GM23338 (cell line): ENCODE results near the gene DLX4. TPM values are rescaled to one million over a fixed set of nuclear protein-coding genes. Genes with fewer than 3 reads are reported as not detected.

Source experiments
- ATAC-seq: fragments of 200-7000 bp; cut with Tn5 transposase; 3 replicates; pipeline ENCODE4 v1.9.1; 2020
- DNase-seq: peaks from one replicate; pipeline ENCODE4 v3.0.0-alpha.2; 2015; ENCODE audit warnings: low spot score
- H2AFZ ChIP-seq: fragments of 200-600 bp; sonication (generic); 2 replicates; pipeline ENCODE4 v1.8.0; 2016; ENCODE audit warnings: antibody characterized with exemption, mild to moderate bottlenecking, moderate library complexity
- H3F3A ChIP-seq: fragments of 200-600 bp; sonication (generic); replicated peaks from 2 replicates; pipeline ENCODE4 v1.8.0; 2017; ENCODE audit warnings: antibody characterized with exemption, mixed run types, low read depth
- H3K27ac ChIP-seq: fragments of 200-600 bp; sonication (generic); 2 replicates; pipeline ENCODE4 v1.6.1; 2016; ENCODE audit warnings: low read depth
- H3K27me3 ChIP-seq: fragments of 200-600 bp; sonication (generic); 2 replicates; pipeline ENCODE4 v1.8.0; 2016; ENCODE audit warnings: mild to moderate bottlenecking, mixed run types, moderate library complexity; ENCODE audit not compliant: insufficient read depth
- H3K36me3 ChIP-seq: fragments of 200-600 bp; sonication (generic); 2 replicates; pipeline ENCODE4 v1.8.0; 2016; ENCODE audit warnings: mild to moderate bottlenecking; ENCODE audit not compliant: insufficient read depth
- H3K4me1 ChIP-seq: fragments of 200-600 bp; sonication (generic); 2 replicates; pipeline ENCODE4 v1.8.0; 2016; ENCODE audit warnings: mild to moderate bottlenecking, moderate library complexity; ENCODE audit not compliant: insufficient read depth
- H3K4me2 ChIP-seq: fragments of 200-600 bp; sonication (generic); 2 replicates; pipeline ENCODE4 v1.7.1; 2017; ENCODE audit warnings: mixed run types
- H3K4me3 ChIP-seq: fragments of 200-600 bp; sonication (generic); 2 replicates; pipeline ENCODE4 v1.6.1; 2016; ENCODE audit warnings: mixed run types
- H3K79me2 ChIP-seq: fragments of 200-600 bp; sonication (generic); replicated peaks from 2 replicates; pipeline ENCODE4 v1.8.0; 2017; ENCODE audit warnings: mild to moderate bottlenecking; ENCODE audit not compliant: insufficient read depth
- H3K9me2 ChIP-seq: fragments of 200-600 bp; sonication (generic); 2 replicates; pipeline ENCODE4 v1.8.0; 2017; ENCODE audit not compliant: insufficient read depth
- H4K20me1 ChIP-seq: fragments of 200-600 bp; sonication (generic); replicated peaks from 2 replicates; pipeline ENCODE4 v1.8.0; 2017; ENCODE audit warnings: mild to moderate bottlenecking; ENCODE audit not compliant: insufficient read depth
- H3K27ac Mint-ChIP-seq: 2 replicates; pipeline ENCODE4 v1.8.0; 2020; ENCODE audit warnings: inconsistent platforms, mild to moderate bottlenecking, moderate library complexity, mixed read lengths
- H3K27me3 Mint-ChIP-seq: 3 replicates; pipeline ENCODE4 v1.8.0; 2022; ENCODE audit warnings: low read depth, mild to moderate bottlenecking, moderate library complexity, mixed read lengths, inconsistent platforms; ENCODE audit not compliant: insufficient read depth, poor library complexity
- H3K36me3 Mint-ChIP-seq: 3 replicates; pipeline ENCODE4 v1.8.0; 2021; ENCODE audit warnings: low read depth, mild to moderate bottlenecking, inconsistent platforms, moderate library complexity, mixed read lengths
- H3K4me1 Mint-ChIP-seq: 3 replicates; pipeline ENCODE4 v1.8.0; 2020; ENCODE audit warnings: mild to moderate bottlenecking, inconsistent platforms, mixed read lengths
- H3K4me3 Mint-ChIP-seq: 3 replicates; pipeline ENCODE4 v1.8.0; 2021; ENCODE audit warnings: moderate library complexity, mild to moderate bottlenecking, inconsistent platforms, mixed read lengths
- H3K9me3 Mint-ChIP-seq: 3 replicates; pipeline ENCODE4 v1.8.0; 2020; ENCODE audit warnings: moderate library complexity, mild to moderate bottlenecking, inconsistent platforms, mixed read lengths
- CREB1 ChIP-seq: fragments of 250-450 bp; sonication (Bioruptor Pico); IDR thresholded peaks from 2 replicates; pipeline ENCODE4 v1.5.0; 2020; ENCODE audit warnings: low read depth, mild to moderate bottlenecking, moderate library complexity
- EZH2 ChIP-seq: fragments of 200-600 bp; sonication (generic); IDR thresholded peaks from one replicate; pipeline ENCODE4 v1.8.0; 2017; ENCODE audit warnings: antibody characterized with exemption, mild to moderate bottlenecking, low read depth; ENCODE audit not compliant: unreplicated experiment
- EZH2phosphoT487 ChIP-seq: fragments of 200-600 bp; sonication (generic); IDR thresholded peaks from one replicate; pipeline ENCODE4 v1.8.1; 2018; ENCODE audit warnings: antibody characterized with exemption; ENCODE audit not compliant: unreplicated experiment
- JUNB ChIP-seq: IDR thresholded peaks from one replicate; pipeline ENCODE4 v1.6.1; 2016; ENCODE audit warnings: antibody characterized with exemption; ENCODE audit not compliant: unreplicated experiment
- NANOG ChIP-seq: IDR thresholded peaks from 2 replicates; pipeline ENCODE4 v1.6.1; 2016; ENCODE audit warnings: antibody characterized with exemption, borderline replicate concordance
- POLR2AphosphoS5 ChIP-seq: IDR thresholded peaks from 2 replicates; pipeline ENCODE4 v1.6.1; 2016; ENCODE audit warnings: antibody characterized with exemption, low read depth
- REST ChIP-seq: IDR thresholded peaks from one replicate; pipeline ENCODE4 v1.6.1; 2018; ENCODE audit warnings: antibody characterized with exemption; ENCODE audit not compliant: unreplicated experiment
- STAT1 ChIP-seq: IDR thresholded peaks from one replicate; pipeline ENCODE4 v1.6.1; 2016; ENCODE audit warnings: antibody characterized with exemption; ENCODE audit not compliant: unreplicated experiment
- ZNF331 ChIP-seq: fragments of 250-450 bp; sonication (Bioruptor Pico); IDR thresholded peaks from 2 replicates; pipeline ENCODE4 v1.5.0; 2020; ENCODE audit warnings: low read depth, mild to moderate bottlenecking, moderate library complexity
- polyA plus RNA-seq: library from polyadenylated mRNA; unstranded; fragments of >200 nt; fragmentation: Nextera tagmentation; extraction: Ambion mirVana; gene quantifications from 2 replicates; pipeline ENCODE4 v1.2.1, GENCODE V29; 2016
- total RNA-seq: library from RNA; depleted of rRNA; stranded (reverse); fragments of >200 nt; shearing (Covaris generic); gene quantifications from 2 replicates; pipeline ENCODE4 v1.2.3, GENCODE V29; 2014
- TF ChIP-seq, protein P1 (sequence below), 2 experiments: fragments of 200-600 bp in 1 of 2; sonication (generic) in 1 of 2; conservative IDR thresholded peaks; 2 replicates each; pipeline versions ENCODE4 v1.5.1 to v1.6.1; 2016 to 2017; ENCODE audit warnings: antibody characterized with exemption in 2 of 2, low read depth in 2 of 2, mild to moderate bottlenecking in 2 of 2, moderate library complexity in 1 of 2
- TF ChIP-seq, protein P2 (sequence below): fragments of 250-450 bp; sonication (Bioruptor Pico); IDR thresholded peaks from 2 replicates; pipeline ENCODE4 v1.5.0; 2020; ENCODE audit warnings: mild to moderate bottlenecking, moderate library complexity

Gene DLX4
- total and polyA plus RNA-seq, 2 experiments from 2014 or later, result 0.10 to 0.79 TPM

GRCh38 chr17:49942947-49943346, 26.0 kb upstream of the DLX4 start:
- H3K4me3 Mint-ChIP-seq, result no peak overlapping the region
- TF ChIP-seq EZH2 (no peak), JUNB (no peak), ZNF331 (CRISPR knock-in tag) (no peak), REST (no peak), STAT1 (no peak), POLR2AphosphoS5 (no peak), NANOG (no peak), EZH2phosphoT487 (no peak), CREB1 (CRISPR knock-in tag) (no peak)
- TF ChIP-seq, protein P1, sequence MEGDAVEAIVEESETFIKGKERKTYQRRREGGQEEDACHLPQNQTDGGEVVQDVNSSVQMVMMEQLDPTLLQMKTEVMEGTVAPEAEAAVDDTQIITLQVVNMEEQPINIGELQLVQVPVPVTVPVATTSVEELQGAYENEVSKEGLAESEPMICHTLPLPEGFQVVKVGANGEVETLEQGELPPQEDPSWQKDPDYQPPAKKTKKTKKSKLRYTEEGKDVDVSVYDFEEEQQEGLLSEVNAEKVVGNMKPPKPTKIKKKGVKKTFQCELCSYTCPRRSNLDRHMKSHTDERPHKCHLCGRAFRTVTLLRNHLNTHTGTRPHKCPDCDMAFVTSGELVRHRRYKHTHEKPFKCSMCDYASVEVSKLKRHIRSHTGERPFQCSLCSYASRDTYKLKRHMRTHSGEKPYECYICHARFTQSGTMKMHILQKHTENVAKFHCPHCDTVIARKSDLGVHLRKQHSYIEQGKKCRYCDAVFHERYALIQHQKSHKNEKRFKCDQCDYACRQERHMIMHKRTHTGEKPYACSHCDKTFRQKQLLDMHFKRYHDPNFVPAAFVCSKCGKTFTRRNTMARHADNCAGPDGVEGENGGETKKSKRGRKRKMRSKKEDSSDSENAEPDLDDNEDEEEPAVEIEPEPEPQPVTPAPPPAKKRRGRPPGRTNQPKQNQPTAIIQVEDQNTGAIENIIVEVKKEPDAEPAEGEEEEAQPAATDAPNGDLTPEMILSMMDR (conservative IDR thresholded peaks at IDR 0.05; ENCODE audit: low read depth in 2 of 2), result no peak
- TF ChIP-seq, protein P2, sequence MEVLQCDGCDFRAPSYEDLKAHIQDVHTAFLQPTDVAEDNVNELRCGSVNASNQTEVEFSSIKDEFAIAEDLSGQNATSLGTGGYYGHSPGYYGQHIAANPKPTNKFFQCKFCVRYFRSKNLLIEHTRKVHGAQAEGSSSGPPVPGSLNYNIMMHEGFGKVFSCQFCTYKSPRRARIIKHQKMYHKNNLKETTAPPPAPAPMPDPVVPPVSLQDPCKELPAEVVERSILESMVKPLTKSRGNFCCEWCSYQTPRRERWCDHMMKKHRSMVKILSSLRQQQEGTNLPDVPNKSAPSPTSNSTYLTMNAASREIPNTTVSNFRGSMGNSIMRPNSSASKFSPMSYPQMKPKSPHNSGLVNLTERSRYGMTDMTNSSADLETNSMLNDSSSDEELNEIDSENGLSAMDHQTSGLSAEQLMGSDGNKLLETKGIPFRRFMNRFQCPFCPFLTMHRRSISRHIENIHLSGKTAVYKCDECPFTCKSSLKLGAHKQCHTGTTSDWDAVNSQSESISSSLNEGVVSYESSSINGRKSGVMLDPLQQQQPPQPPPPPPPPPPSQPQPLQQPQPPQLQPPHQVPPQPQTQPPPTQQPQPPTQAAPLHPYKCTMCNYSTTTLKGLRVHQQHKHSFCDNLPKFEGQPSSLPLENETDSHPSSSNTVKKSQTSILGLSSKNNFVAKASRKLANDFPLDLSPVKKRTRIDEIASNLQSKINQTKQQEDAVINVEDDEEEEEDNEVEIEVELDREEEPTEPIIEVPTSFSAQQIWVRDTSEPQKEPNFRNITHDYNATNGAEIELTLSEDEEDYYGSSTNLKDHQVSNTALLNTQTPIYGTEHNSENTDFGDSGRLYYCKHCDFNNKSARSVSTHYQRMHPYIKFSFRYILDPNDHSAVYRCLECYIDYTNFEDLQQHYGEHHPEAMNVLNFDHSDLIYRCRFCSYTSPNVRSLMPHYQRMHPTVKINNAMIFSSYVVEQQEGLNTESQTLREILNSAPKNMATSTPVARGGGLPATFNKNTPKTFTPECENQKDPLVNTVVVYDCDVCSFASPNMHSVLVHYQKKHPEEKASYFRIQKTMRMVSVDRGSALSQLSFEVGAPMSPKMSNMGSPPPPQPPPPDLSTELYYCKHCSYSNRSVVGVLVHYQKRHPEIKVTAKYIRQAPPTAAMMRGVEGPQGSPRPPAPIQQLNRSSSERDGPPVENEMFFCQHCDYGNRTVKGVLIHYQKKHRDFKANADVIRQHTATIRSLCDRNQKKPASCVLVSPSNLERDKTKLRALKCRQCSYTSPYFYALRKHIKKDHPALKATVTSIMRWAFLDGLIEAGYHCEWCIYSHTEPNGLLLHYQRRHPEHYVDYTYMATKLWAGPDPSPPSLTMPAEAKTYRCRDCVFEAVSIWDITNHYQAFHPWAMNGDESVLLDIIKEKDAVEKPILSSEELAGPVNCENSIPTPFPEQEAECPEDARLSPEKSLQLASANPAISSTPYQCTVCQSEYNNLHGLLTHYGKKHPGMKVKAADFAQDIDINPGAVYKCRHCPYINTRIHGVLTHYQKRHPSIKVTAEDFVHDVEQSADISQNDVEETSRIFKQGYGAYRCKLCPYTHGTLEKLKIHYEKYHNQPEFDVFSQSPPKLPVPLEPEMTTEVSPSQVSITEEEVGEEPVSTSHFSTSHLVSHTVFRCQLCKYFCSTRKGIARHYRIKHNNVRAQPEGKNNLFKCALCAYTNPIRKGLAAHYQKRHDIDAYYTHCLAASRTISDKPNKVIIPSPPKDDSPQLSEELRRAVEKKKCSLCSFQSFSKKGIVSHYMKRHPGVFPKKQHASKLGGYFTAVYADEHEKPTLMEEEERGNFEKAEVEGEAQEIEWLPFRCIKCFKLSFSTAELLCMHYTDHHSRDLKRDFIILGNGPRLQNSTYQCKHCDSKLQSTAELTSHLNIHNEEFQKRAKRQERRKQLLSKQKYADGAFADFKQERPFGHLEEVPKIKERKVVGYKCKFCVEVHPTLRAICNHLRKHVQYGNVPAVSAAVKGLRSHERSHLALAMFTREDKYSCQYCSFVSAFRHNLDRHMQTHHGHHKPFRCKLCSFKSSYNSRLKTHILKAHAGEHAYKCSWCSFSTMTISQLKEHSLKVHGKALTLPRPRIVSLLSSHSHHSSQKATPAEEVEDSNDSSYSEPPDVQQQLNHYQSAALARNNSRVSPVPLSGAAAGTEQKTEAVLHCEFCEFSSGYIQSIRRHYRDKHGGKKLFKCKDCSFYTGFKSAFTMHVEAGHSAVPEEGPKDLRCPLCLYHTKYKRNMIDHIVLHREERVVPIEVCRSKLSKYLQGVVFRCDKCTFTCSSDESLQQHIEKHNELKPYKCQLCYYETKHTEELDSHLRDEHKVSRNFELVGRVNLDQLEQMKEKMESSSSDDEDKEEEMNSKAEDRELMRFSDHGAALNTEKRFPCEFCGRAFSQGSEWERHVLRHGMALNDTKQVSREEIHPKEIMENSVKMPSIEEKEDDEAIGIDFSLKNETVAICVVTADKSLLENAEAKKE (CRISPR knock-in tag), result no peak
- H3K9me2 ChIP-seq, result no peaks in the 10 kb centered on the region

More at GRCh38 chr17:49942947-49943346, 26.0 kb upstream of the DLX4 start:
- Histone ChIP-seq H3K4me1 (no peaks in the 10 kb centered on the region), H2AFZ (no peak overlapping the region), H3K79me2 (no peaks in the 10 kb centered on the region), H3K36me3 (no peaks in the 10 kb centered on the region), H4K20me1 (no peaks in the 10 kb centered on the region), H3F3A (no peaks in the 10 kb centered on the region), H3K4me2 (no peak overlapping the region), H3K4me3 (no peak overlapping the region), H3K27ac (no peak overlapping the region), H3K27me3 (no peaks in the 10 kb centered on the region; the same call in 1 of the 2 replicates)
- DNase-seq (no peak), ATAC-seq (no peak)
- H3K27ac Mint-ChIP-seq, result no peak overlapping the region
- no peaks in the 10 kb centered on the region for H3K36me3 Mint-ChIP-seq
- peaks cover 24% of the 10 kb centered on the region for H3K27me3 Mint-ChIP-seq
- H3K9me3 Mint-ChIP-seq, result no peaks in the 10 kb centered on the region
- peaks cover 8% of the 10 kb centered on the region; the same call in 2 of the 3 replicates for H3K4me1 Mint-ChIP-seq
